PFSK-1 (cell line): ENCODE results near the gene TNN.

ENCODE experiments used
- POLR2AphosphoS5 ChIP-seq: IDR thresholded peaks from 2 replicates; pipeline ENCODE4 v1.6.1; 2012; ENCODE audit warnings: low read depth, mild to moderate bottlenecking, control low read depth, low read length, moderate library complexity
- SIN3A ChIP-seq: IDR thresholded peaks from 2 replicates; pipeline ENCODE4 v1.6.1; 2012; ENCODE audit warnings: mild to moderate bottlenecking, low read length, moderate library complexity, borderline replicate concordance; ENCODE audit not compliant: insufficient read depth

DNA sequence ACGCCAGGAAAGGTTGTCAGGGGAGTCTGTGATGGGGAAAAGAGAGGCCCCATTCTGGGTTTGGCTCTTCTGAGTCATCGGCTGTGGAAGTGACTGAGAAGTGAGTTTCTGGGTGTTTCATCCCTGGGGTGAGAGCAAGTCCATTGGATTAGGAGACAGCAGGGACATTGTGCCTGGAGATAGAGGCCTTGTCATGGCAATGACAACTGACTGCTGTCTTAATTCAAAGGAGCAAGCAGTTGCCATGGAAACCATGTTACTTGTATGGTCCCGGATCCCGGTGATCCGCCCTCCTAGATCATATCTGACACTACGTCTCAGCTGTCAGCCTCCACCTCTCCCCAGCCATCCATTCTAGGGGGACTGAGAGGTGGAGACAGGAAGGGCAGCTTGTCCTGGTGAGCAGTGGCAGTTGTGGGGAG, 90.5 kb downstream of the TNN start:
- no peak for TF ChIP-seq POLR2AphosphoS5
- no peak for TF ChIP-seq SIN3A
